Measurements from ENCODE around the gene CCL14. TPM values are rescaled to one million over a fixed set of nuclear protein-coding genes. Genes with fewer than 3 reads are reported as not detected.

CCL14 gene
- total and polyA plus RNA-seq, 2 of the 13 experiments (the other 11 are each of a cell fraction or from before 2014, with no cell fraction given): 1.1 to 1.7 TPM

DNA sequence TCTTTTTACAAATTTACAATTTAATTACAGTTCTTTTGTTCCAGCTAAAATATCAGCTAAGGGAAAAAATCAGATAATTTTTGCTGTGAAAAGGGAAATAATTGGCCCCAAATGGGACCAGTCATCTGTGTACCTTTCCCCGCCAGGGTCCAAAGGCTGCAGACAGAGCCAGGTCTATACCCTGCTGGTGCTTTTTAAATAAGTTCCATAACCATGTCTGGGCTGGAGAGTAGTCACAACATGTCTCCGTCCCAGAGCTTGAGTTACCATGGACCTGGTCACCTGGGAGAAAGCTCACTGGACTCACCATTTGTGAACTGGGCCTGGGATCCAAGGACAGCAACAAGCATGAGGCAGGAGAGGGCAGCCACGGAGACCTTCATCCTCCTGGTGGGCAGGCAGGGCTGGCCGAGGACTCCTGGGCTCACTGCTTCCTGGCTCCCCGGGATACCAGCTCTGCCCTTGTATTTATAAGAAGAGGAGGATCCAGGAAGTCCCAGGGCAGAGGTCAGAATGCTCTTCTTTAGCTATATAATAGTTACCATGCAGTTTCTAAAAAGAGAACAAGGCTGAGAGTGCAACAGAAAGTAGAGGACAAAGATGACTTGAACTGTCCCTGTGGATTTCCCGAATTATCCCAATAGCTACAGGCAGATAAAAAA, 14.7 kb upstream of the CCL14 start, which contains the start of gene CCL15 (continued):
- TF ChIP-seq, protein P1, sequence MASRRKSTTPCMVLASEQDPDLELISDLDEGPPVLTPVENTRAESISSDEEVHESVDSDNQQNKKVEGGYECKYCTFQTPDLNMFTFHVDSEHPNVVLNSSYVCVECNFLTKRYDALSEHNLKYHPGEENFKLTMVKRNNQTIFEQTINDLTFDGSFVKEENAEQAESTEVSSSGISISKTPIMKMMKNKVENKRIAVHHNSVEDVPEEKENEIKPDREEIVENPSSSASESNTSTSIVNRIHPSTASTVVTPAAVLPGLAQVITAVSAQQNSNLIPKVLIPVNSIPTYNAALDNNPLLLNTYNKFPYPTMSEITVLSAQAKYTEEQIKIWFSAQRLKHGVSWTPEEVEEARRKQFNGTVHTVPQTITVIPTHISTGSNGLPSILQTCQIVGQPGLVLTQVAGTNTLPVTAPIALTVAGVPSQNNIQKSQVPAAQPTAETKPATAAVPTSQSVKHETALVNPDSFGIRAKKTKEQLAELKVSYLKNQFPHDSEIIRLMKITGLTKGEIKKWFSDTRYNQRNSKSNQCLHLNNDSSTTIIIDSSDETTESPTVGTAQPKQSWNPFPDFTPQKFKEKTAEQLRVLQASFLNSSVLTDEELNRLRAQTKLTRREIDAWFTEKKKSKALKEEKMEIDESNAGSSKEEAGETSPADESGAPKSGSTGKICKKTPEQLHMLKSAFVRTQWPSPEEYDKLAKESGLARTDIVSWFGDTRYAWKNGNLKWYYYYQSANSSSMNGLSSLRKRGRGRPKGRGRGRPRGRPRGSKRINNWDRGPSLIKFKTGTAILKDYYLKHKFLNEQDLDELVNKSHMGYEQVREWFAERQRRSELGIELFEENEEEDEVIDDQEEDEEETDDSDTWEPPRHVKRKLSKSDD (CRISPR knock-in tag; IDR thresholded peaks at IDR 0.05; ENCODE audit: low read depth): no peak
- TF ChIP-seq FOXK1 (CRISPR knock-in tag; IDR thresholded peaks at IDR 0.05; ENCODE audit: borderline replicate concordance, low read depth) (no peak), GATAD2A (CRISPR knock-in tag; IDR thresholded peaks at IDR 0.05) (no peak), RAD21 (CRISPR knock-in tag; IDR thresholded peaks at IDR 0.05) (no peak), AGO2 (optimal IDR thresholded peaks at IDR 0.05; ENCODE audit: low read depth, low read length) (no peak), ZNF644 (CRISPR knock-in tag; IDR thresholded peaks at IDR 0.05; ENCODE audit: low read depth) (0 out of 2 replicates have a peak, but pooled peaks have one; percentile 9), ZNF607 (CRISPR knock-in tag; IDR thresholded peaks at IDR 0.05; ENCODE audit: borderline replicate concordance) (no peak), ZNF350 (CRISPR knock-in tag; IDR thresholded peaks at IDR 0.05; ENCODE audit: borderline replicate concordance, low read depth) (0 out of 2 replicates have a peak, but pooled peaks have one; percentile 24), SOX13 (IDR thresholded peaks at IDR 0.05) (0 out of 2 replicates have a peak, but pooled peaks have one; percentile 6), SOX13 (CRISPR knock-in tag; conservative IDR thresholded peaks at IDR 0.05 in 1 of 2, IDR thresholded peaks at IDR 0.05 in 1 of 2) (no peak), RBAK (CRISPR knock-in tag; IDR thresholded peaks at IDR 0.05) (no peak), ZNF766 (CRISPR knock-in tag; IDR thresholded peaks at IDR 0.05; ENCODE audit: borderline replicate concordance) (no peak), GABPB1 (CRISPR knock-in tag; IDR thresholded peaks at IDR 0.05) (no peak), ZSCAN12 (CRISPR knock-in tag; IDR thresholded peaks at IDR 0.05) (no peak), ATRX (CRISPR knock-in tag; IDR thresholded peaks at IDR 0.05; ENCODE audit: borderline replicate concordance) (no peak), SALL1 (CRISPR knock-in tag; IDR thresholded peaks at IDR 0.05) (0 out of 2 replicates have a peak, but pooled peaks have one; percentile 20), NFKB2 (CRISPR knock-in tag; IDR thresholded peaks at IDR 0.05; ENCODE audit: borderline replicate concordance) (no peak), ZFYVE20 (CRISPR knock-in tag; IDR thresholded peaks at IDR 0.05; ENCODE audit: borderline replicate concordance, low read depth) (no peak), NONO (IDR thresholded peaks at IDR 0.05) (no peak), NONO (CRISPR knock-in tag; conservative IDR thresholded peaks at IDR 0.05) (peak; percentile 27; the same call in 1 of the 2 replicates), POLR2G (IDR thresholded peaks at IDR 0.05; ENCODE audit: low read depth, low read length) (peak; percentile 68), ERF (CRISPR knock-in tag; IDR thresholded peaks at IDR 0.05) (no peak), HOXD1 (CRISPR knock-in tag; IDR thresholded peaks at IDR 0.05) (no peak), HIVEP1 (CRISPR knock-in tag; IDR thresholded peaks at IDR 0.05) (no peak)
- TF ChIP-seq, protein P2, sequence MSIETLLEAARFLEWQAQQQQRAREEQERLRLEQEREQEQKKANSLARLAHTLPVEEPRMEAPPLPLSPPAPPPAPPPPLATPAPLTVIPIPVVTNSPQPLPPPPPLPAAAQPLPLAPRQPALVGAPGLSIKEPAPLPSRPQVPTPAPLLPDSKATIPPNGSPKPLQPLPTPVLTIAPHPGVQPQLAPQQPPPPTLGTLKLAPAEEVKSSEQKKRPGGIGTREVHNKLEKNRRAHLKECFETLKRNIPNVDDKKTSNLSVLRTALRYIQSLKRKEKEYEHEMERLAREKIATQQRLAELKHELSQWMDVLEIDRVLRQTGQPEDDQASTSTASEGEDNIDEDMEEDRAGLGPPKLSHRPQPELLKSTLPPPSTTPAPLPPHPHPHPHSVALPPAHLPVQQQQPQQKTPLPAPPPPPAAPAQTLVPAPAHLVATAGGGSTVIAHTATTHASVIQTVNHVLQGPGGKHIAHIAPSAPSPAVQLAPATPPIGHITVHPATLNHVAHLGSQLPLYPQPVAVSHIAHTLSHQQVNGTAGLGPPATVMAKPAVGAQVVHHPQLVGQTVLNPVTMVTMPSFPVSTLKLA (IDR thresholded peaks at IDR 0.05): no peak
- TF ChIP-seq, protein P3, sequence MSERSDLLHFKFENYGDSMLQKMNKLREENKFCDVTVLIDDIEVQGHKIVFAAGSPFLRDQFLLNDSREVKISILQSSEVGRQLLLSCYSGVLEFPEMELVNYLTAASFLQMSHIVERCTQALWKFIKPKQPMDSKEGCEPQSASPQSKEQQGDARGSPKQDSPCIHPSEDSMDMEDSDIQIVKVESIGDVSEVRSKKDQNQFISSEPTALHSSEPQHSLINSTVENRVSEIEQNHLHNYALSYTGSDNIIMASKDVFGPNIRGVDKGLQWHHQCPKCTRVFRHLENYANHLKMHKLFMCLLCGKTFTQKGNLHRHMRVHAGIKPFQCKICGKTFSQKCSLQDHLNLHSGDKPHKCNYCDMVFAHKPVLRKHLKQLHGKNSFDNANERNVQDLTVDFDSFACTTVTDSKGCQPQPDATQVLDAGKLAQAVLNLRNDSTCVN (CRISPR knock-in tag; IDR thresholded peaks at IDR 0.05; ENCODE audit: borderline replicate concordance): no peak
